Measurements from ENCODE around the gene RALGAPB.
"Not testable (repeated sequence)": the region's sequence is repeated elsewhere in the genome, so short reads cannot be mapped to it uniquely, and the experiment has no call there.

RALGAPB gene

DNA sequence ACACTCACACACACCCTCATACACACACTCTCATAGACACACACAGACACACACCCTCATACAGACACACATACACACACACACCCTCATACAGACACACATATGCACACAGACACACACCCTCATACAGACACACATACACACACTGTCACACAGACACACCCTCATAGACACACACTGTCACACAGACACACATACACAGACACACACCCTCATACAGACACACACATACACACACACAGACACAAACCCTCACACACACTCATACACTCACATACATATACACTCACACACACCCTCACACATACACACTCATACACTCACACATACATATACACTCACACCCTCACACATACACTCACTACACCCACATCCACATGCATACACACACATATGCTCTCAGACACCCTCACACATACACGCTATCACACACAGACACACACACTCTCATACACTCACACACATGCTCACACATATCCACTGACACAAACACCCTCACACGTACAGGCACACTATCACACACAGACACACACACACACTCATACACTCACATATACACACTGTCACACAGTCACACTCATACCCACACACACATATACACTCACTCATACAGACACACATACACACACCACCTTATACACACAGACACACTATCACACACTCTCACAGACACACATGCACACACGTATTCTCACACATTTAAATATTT, 117.5 kb downstream of the RALGAPB start:
- no peak for DNase-seq

DNA sequence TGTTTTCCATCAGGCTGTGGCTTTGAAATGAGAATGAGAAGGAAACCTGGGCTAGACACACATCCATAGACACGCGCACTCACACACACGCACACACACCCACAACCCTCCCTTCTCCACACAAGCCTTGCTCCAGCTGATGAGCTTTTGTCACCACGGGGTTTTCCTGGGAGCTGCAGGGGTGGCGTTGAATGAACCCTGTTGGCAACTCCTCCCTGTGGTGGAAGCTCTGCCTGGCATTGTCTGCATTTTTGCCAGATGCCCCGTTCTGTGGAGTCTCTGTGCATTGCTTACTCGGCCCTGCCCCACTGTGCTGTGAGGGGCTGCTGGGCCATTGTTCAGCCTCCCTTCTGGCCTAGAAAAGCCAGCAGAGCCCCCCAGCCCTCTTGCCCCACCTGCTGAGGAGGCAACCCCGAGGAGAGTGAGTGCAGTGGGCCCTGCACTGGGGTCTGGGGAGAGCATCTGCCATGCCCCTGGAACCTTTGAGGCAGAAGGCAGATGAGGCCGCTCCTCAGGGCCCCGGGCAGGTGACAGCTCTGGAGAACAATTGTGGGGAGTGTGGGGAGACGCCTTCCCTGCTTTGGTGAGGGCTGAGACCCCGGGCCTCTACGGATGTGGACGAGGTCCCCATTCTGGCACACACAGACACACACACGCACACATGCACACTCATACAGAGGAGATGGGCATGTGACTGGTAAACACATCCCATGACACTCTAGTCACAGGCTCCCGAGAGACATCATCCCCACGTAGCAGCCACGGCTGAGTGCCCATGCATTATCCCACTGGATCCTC, 118.2 kb downstream of the RALGAPB start:
- no peak for DNase-seq

DNA sequence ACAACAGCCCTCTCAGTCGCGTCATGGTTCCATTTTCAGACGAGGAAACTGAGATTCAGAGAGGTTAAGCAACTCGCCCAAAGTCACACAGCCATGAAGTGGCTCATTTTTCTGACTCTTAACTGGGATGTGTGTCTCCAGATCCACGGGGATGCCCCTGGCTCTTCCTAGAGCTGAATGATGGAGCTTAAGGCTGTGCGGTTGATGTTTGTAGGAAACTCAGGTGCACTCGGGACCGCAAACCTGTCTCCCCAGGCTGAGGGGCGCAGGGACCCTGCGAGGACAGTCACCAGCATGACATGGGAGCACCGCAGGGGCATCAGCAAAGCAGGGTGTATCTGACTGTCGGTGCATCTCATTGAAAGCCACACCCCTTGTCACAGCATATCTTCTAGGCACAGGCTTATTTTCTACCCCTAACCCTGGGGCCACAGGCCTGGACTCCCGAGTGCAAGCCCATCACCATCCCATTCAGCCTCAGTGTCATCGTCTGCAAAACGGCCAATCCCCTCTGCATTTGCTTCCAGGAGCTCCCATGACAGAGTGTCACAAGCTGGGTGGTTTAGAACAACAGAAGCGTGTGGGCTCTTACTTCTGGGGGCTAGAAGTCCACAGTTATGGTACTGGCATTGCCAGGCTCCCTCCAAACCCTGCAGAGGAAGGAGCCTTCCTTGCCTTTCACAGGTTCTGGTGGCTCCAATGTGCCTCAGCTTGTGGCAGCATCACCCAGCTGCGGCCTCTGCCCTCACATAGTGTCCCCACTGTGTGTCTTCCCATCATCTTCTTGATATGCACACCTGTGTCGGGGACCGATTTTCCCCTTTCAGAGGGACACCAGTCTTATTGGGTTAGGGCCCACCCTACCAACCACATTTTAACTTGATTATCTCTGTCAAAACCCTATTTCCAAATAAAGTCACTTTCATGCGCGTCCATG, 119.1 kb downstream of the RALGAPB start:
- no peak for DNase-seq

DNA sequence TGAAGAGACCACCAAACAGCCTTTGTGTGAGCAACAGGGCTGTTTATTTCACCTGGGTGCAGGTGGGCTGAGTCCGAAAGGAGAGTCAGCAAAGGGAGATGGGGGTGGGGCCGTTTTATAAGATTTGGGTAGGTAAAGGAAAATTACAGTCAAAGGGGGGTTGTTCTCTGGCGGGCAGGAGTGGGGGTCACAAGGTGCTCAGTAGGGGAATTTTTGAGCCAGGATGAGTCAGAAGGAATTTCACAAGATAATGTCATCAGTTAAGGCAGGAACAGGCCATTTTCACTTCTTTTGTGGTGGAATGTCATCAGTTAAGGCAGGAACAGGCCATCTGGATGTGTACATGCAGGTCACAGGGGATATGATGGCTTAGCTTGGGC, 119.8 kb downstream of the RALGAPB start:
- not testable (repeated sequence) for DNase-seq

DNA sequence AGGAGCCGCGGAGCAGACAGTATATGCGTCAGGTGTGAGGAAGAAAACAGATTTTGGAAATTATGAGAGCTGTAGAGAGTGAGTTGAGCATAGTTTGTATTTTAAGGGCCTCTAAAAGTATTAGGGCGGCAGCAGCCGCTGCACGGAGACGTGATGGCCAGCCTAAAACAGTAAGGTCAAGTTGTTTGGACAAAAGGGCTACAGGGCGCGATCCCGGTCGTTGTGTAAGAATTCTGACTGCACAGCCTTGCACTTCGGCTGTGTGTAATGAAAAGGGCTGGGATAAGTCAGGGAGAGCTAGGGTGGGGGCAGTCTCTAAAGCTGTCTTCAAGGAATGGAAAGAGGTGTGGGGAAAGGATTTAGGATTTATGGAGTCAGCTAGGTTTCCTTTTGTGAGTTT, 121.6 kb downstream of the RALGAPB start:
- DNase-seq: not testable (repeated sequence)

DNA sequence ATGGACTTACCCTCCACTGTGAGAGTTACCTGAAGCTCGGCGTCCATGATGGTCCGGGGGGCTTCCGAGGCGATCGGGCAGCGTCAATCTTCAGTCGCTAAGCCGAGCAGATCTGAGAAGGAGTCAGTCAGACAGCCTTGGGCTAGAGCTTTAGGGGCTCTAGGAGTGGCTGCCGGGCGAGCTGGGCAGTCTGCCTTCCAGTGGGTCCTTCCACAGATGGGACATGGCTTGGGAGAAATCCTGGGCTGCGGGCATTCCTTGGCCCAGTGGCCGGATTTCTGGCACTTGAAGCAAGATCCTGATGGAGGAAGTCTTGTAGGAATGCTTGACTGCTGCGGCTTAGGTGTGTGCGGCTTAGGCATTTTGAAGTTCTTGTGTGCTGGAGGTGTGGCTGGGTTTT, 123.2 kb downstream of the RALGAPB start:
- DNase-seq: not testable (repeated sequence)

DNA sequence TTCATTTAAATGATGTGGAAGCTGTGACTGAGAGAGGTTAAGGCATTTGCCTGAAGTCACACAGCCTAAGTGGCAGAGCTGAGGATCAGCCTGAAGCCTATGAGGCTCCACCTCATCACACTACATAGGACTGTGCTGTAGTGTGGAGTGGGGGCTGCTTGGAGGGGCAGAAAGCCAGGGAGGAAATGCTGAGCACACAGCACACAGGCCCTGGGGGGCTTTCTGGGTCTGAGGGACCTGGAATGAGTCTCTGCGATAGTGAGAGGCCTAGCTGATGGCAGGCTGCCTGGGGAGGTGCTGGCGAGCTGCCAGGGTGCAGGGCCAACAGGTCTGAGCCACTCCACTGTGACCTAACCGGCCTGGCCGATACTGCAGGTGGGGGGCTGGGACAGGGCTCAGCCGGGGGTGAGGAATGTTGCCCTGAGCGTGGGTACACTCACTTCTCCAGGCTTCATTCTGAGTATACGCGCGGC, 126.8 kb downstream of the RALGAPB start:
- no peak for DNase-seq

DNA sequence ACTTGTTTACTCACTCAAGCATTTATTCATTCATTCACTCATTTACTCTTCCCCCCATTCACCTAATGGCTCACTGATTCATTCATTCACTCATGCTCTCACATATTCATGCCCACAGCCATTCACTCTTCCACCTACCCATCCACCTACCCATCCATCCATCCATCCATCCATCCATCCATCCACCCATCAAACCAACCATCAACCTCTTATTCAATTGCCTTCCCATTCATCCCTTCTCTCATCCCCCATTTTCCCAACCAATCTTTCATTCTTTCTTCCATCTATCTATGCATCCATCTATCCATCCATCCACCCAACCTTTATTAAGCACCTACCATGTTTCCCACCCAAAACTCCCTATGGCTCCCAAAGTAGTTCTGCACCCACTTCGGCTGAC, 127.4 kb downstream of the RALGAPB start:
- no peak for DNase-seq

DNA sequence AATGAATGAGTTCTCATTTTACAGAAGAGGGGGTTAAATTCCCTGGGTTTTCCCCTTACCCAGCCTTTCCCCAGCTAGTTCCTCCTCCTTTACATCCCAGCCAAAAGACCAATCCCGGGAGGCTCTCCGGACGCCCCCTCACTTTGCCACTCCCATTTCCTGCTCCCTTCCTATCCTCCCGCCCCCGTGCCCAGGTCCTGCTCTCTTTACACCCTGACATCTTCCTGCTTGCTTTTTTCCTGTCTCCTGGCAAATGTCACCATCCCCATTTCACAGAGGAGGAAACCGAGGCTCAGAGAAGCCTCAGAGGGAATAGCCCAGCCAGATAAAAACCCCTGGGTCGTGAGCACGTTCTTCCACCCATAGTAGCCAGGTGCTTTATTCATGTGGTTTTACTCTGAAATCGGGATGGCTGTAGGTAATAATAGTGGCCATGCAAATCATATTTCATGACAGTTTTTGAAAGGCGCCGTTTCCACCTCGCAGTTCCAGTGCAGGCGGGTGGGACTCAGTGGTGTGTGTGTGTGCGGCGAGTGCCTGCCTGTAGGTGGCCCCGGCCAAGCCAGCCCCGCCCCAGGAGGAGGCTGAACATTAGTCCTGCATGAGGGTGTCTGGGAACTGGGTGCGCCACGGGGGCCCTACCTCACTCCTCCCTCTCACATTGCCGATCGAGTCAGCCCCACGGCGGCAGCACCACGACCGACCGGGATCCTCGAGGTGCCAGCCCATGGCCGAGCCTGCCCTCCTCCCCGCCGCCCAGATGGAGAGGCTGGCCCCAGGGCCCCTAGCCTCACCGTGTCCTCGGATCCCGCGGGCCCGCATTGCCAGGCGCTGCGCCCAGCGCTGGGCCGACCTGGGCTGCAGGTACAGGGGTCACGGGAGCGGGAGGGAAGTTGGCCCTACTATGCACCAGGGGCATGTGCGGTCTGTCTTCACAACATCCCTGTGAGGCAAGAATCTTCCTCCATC, 128.9 kb downstream of the RALGAPB start, which contains the start of gene ARHGAP40:
ARHGAP40 (plus strand) TSS at position 594 of the 969 bp plus-strand sequence.
- no peak for DNase-seq

DNA sequence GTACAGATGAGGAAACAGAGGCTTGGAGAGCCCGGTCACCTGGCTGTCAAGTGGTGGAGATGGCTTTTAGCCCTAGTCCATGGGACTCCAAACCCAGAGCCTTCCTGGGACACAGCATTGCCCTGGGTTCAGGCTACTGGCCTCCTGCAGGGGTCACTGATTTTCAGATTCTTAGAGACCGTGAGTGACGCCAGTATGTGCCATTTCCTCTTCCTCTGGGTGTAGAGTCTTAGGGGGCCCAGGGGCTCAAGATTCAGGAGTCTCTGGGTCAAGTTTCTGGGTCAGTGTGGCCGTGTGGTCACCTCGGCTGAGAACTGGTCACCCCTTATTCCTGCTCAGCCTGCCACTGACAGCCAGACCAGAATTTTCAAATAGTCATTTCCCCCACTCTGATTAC, 129.5 kb downstream of the RALGAPB start:
- DNase-seq: no peak

DNA sequence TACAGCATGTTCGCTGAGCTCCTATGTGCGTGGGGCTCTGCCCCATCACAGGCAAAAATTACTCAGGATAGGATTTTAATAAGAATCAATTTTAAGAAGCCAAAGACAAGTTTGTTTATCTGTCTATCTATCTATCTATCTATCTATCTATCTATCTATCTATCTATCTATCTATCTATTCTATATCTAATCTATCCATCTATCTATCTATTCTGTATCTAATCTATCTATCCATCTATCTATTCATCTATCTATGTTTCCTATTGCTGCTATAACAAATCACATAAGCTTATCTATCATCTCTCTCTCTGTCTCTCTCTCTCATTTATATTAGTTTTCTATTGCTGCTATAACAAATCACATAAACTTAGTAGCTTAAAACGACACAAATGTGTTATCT, 130.6 kb downstream of the RALGAPB start:
- no peak for DNase-seq

DNA sequence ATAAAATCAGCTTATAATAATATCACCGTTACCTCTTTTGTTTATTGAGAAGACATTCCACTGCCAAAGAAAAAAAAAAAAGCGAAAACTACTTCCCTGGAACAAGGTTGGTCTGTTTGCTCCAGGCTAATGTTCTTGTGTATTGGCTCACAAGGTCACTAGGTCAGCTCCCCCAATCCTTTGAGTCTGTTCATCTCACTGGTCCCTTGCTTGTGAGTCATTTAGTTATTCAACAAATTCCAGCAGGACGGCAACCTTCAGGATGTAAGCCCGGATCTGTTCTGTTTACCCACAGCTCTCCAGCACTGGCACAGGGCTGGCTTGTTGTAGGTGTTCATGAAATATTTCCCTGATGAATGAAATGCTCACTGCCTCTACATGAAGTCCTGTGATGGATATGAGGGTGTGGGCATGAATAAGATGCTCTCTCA, 132.2 kb downstream of the RALGAPB start:
- no peak for DNase-seq

DNA sequence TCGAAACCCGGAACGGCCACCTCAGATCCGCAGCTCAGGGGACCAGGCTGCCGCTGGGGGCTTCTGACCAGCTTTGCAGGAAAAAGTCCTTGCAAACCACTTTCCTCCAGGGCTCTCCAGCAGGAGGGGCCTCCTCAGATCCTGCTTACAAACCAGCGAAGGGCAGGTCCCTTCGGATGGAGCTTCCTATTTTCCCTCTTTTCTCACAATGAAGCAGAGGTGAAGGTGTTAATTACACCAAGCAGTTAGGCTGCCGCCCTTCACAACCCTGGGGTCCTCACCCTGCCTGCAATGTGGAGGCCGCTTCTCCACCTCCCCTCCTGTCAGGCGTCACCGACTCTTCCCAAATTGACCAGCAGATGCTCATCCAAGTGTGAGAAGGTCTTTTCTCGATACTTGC, 134.7 kb downstream of the RALGAPB start:
- no peak for DNase-seq

DNA sequence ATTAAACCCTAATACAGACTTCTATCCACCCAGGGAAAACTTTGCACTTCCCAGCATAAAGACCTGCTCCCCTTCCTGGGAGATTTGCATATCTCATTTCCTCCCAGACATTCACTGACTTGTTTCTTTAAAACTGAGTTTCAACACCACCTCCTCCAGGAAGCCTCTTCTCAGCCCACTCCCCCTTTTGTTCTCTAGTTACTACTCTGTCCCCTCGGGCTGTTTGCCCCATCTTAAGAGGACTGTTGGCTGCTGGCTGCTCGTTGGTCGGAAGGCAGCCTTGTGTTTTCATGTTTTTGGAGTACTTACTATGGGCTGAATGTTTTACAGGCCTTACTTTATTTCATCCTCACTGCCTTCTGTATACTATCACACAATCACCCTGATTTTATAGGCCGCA, 135.5 kb downstream of the RALGAPB start:
- DNase-seq: no peak

DNA sequence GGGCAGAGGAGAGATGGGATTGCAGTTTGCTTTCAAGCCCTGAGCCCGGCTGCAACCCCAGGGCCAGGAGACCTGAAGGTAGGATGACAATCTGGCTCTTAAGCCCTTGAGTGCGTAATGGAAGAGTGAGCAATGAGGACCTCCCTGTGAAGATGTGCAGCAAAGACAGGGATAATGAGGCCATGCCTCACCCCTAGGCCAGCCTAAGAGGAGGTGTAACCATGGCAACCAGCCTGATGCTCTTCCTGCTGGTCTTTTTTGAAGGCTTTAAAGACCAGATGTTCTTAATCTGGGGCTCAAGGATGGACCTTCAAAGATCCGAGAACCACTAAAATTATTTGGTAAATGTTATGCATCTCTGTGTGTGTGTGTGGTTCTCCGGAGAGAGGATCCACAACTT, 137.2 kb downstream of the RALGAPB start:
- DNase-seq: no peak

DNA sequence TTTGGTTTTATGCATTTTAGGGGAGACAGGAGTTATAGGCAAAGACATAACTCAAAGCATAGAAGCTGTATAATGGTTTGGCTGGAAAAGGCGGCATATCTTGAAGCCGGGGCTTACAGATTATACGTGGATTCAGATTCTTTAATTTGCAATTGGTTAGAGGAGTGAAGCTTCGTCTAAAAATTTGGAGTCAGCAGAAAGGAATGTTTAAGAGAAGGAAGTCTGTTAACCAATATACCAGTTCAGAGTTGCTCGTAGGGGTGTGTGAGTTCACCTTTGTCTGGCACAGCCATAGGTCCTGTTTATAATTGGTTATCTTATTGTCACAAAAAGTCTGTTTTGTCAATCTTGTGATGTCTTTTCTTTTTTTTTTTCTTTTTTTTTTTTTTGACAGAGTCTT, 137.9 kb downstream of the RALGAPB start:
- DNase-seq: no peak

DNA sequence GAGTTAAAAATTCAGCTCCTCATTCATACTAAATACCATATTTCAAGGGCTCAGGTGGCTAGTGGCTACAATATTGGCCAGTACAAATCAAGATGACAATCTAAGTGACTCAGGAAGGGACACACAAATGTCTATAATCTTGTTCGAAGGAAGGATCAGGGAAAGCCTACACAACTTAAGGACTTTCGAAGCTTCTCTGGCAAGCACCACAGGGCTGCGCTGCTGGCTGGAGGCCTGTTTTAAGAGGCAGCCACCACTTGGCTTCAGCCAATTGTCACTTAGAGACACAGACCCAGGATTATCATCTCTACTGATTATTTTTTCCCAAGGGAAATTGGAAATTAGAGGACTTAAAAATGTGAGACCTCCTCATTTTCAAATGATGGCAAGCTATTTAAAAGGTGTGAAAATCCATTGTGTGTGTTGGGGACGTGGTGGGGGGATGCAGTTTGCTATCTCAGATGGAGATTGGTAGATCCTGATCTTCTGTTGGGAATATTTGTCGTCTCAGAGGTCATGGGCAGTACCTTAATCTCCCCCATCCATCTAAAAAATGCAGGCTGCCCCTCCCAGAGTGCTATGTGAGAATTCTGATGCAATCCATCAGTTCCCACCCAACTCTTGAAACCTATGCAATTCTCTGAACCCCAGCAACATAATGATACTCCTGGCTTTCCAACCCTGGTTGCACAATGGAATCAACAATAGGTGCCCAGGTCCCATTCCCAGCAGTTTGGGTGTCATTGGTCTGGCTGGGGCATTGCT, 140.3 kb downstream of the RALGAPB start:
- DNase-seq: no peak

DNA sequence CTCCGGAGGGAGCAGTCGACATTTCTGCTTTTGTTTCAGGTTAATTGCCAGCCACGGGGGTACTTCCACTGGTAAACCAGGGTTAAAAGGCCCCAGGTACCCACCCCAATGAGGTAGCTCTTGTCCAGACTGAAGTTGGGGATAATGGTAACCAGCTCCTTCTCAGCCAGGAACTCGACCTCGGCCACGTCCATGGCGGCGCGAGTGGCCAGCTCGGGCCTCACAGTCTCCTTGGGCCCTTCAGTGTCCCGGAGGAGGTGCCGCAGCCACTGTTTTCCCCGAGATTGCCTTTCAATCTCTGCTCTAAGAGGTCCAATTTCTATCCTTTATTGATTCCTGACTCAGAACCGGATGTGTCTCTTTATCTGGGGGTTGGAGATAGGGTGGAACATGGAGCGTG, 142.6 kb downstream of the RALGAPB start:
- no peak for DNase-seq

DNA sequence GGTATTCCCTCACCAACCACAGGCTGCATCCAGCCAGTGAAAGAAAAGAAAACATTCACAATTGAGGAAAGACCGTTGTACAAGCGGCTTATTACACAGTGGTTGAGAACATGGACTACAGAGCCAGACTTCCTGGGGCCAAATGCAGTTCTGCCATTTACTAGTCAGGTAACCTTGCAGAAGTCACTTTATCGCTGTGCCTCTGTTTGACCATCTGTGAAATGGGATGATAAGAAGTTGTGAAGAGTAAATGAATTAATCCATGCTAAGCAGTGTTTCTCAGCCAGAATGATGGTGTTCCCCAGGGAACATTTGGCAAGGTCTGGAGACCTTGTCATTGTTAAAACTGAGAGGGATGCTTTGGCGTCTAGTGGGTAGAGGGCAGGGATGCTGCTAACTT, 143.8 kb downstream of the RALGAPB start:
- no peak for DNase-seq

DNA sequence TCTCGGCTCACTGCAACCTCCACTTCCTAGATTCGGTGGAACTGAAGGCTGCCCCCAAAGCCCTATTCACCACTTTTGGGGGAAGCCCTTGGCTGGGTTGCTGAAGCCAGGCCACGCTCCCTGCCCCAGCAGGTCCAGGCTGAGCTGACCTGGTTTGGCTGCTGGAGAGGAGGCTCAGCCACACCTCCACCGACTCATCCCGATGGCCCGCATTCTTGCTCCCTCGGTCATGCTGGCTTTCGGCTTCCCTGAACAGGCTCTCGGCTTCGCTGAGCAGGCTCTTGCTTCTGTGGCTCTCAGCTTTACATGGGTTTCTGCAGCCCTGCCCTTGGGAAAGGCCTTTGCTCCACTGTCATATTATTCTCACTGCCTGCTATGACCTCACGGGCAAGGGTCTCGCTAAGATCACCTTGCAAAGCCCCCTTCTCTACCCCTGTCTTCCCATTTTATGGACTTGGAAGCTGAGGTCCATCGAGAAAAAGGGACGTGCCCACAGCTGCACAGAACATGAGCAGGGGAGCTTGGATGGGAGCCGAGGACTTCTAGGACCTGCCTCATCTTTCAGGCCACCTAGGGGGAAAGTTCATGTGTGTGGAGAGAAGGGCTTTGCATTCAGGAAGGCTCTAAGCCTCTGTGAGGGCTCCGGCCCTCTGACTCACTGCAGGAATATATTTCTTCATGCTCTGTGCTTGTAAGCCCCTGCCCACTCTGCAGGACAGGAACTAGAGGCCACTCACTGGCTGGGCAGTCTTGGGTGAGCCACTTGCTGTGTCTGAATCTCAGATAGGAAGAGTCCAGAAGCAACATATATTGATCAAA, 144.6 kb downstream of the RALGAPB start:
- no peak for DNase-seq
